ENCODE results near the gene HGFAC.

- TF ChIP-seq CTCF (conservative IDR thresholded peaks at IDR 0.05 in 1 of 2, IDR thresholded peaks at IDR 0.05 in 1 of 2; ENCODE audit: extremely low read depth in 1 of 2, insufficient read depth in 1 of 2, low read depth in 1 of 2, low read length in 2 of 2) (no peak), EZH2 (IDR thresholded peaks at IDR 0.05; ENCODE audit: borderline replicate concordance, low read length) (no peak)
Measured at GRCh38 chr4:3408793-3409330, 32.9 kb upstream of the HGFAC start.

All from mammary epithelial cell (primary cell).